ENCODE measurements around the gene CRYBB3. TPM values are rescaled to one million over a fixed set of nuclear protein-coding genes. Genes with fewer than 3 reads are reported as not detected.

The CRYBB3 gene
- polyA plus RNA-seq, 1 donor (not counting 4 experiments of a cell fraction or from before 2014, with no cell fraction given): not detected

GRCh38 chr22:25221790-25222189, 22.1 kb downstream of the CRYBB3 start:
- no peak overlapping the region for H3K4me2 ChIP-seq (ENCODE audit: control insufficient read depth, extremely low read depth, insufficient read depth, low read depth, low read length)
- no peaks in the 10 kb centered on the region for H3K4me1 ChIP-seq (ENCODE audit: control insufficient read depth, extremely low read depth, insufficient read depth, low read length)
- H4K20me1 ChIP-seq (ENCODE audit: control insufficient read depth, extremely low read depth, insufficient read depth, low read length): no peaks in the 10 kb centered on the region
- H3K9ac ChIP-seq (ENCODE audit: control insufficient read depth, extremely low read depth, insufficient read depth, low read length): no peak overlapping the region
- no peak overlapping the region for H3K4me3 ChIP-seq (ENCODE audit: control insufficient read depth in 2 of 3, extremely low read depth in 1 of 3, insufficient read depth in 2 of 3, low read depth in 1 of 3, low read length in 3 of 3)
- H3K27ac ChIP-seq (ENCODE audit: control insufficient read depth, insufficient read depth, low read length): no peak overlapping the region
- H2AFZ ChIP-seq (ENCODE audit: control insufficient read depth, low read length): no peak overlapping the region
- H3K36me3 ChIP-seq (ENCODE audit: control insufficient read depth in 2 of 2, extremely low read depth in 1 of 2, insufficient read depth in 2 of 2, low read length in 2 of 2): no peaks in the 10 kb centered on the region
- H3K9me1 ChIP-seq (ENCODE audit: control insufficient read depth, extremely low read depth, insufficient read depth, low read length): no peaks in the 10 kb centered on the region
- H3K79me2 ChIP-seq (ENCODE audit: control insufficient read depth, insufficient read depth, low read length): no peaks in the 10 kb centered on the region
- H3K9me3 ChIP-seq (ENCODE audit: control insufficient read depth, low read depth, low read length): no peaks in the 10 kb centered on the region
- dilution Hi-C loops (cut with MboI; ENCODE audit: extremely low pct_ligation_motif_present, low sequenced_read_pairs): no loop called here
- no peak for FAIRE-seq
- no peak for TF ChIP-seq EZH2 (IDR thresholded peaks at IDR 0.05; ENCODE audit: low read length)
- TF ChIP-seq, protein P1, sequence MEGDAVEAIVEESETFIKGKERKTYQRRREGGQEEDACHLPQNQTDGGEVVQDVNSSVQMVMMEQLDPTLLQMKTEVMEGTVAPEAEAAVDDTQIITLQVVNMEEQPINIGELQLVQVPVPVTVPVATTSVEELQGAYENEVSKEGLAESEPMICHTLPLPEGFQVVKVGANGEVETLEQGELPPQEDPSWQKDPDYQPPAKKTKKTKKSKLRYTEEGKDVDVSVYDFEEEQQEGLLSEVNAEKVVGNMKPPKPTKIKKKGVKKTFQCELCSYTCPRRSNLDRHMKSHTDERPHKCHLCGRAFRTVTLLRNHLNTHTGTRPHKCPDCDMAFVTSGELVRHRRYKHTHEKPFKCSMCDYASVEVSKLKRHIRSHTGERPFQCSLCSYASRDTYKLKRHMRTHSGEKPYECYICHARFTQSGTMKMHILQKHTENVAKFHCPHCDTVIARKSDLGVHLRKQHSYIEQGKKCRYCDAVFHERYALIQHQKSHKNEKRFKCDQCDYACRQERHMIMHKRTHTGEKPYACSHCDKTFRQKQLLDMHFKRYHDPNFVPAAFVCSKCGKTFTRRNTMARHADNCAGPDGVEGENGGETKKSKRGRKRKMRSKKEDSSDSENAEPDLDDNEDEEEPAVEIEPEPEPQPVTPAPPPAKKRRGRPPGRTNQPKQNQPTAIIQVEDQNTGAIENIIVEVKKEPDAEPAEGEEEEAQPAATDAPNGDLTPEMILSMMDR (optimal IDR thresholded peaks at IDR 0.05 in 1 of 3, IDR thresholded peaks at IDR 0.05 in 1 of 3, conservative IDR thresholded peaks at IDR 0.05 in 1 of 3; ENCODE audit: extremely low read depth in 1 of 3, insufficient read depth in 2 of 3, low read length in 3 of 3): no peak
- DNase-seq (ENCODE audit: low read depth, low spot score): no peak
- H3K27me3 ChIP-seq (ENCODE audit: control insufficient read depth, extremely low read depth, insufficient read depth, low read length): peaks cover 26% of the 10 kb centered on the region

DNA sequence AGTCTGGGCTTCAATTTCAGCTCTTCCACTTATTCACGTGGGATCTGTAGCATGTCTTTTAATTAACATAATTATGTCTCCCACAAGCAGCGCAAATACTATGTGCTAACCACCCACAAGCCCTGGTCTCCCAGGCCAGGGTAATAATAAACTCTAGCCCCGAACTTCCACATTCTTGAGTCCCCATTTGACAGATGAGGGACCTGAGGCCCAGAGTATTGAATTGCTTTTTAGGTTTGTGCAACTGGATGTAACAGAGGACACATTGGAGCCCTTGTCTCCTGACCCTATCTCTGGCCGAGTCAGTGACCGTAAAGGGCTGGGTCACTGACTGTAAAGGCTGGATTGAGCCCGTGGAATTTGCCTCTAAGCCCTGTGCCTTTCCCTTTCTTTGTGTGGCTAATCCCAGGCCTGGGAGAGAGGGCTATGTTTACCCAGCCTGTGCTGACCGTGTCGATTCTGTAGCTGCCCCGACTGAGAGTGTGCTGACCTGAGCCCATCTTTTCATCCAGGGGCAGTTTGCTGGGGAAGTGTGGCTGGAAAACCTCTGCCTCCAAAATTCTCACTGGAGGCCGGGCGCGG, 23.7 kb downstream of the CRYBB3 start:
- FAIRE-seq: no peak
- H3K27me3 ChIP-seq (ENCODE audit: control insufficient read depth, extremely low read depth, insufficient read depth, low read length): peaks cover 26% of the 10 kb centered on the region
- TF ChIP-seq, protein P1 (optimal IDR thresholded peaks at IDR 0.05 in 1 of 3, IDR thresholded peaks at IDR 0.05 in 1 of 3, conservative IDR thresholded peaks at IDR 0.05 in 1 of 3; ENCODE audit: extremely low read depth in 1 of 3, insufficient read depth in 2 of 3, low read length in 3 of 3): no peak
- no peak for TF ChIP-seq EZH2 (IDR thresholded peaks at IDR 0.05; ENCODE audit: low read length)
- H3K4me1 ChIP-seq (ENCODE audit: control insufficient read depth, extremely low read depth, insufficient read depth, low read length): no peaks in the 10 kb centered on the region
- no peak overlapping the region for H3K9ac ChIP-seq (ENCODE audit: control insufficient read depth, extremely low read depth, insufficient read depth, low read length)
- H3K36me3 ChIP-seq (ENCODE audit: control insufficient read depth in 2 of 2, extremely low read depth in 1 of 2, insufficient read depth in 2 of 2, low read length in 2 of 2): no peaks in the 10 kb centered on the region
- no peak overlapping the region for H3K4me3 ChIP-seq (ENCODE audit: control insufficient read depth in 2 of 3, extremely low read depth in 1 of 3, insufficient read depth in 2 of 3, low read depth in 1 of 3, low read length in 3 of 3)
- H3K9me1 ChIP-seq (ENCODE audit: control insufficient read depth, extremely low read depth, insufficient read depth, low read length): no peaks in the 10 kb centered on the region
- DNase-seq (ENCODE audit: low read depth, low spot score): no peak
- H3K79me2 ChIP-seq (ENCODE audit: control insufficient read depth, insufficient read depth, low read length): no peaks in the 10 kb centered on the region
- H4K20me1 ChIP-seq (ENCODE audit: control insufficient read depth, extremely low read depth, insufficient read depth, low read length): no peaks in the 10 kb centered on the region
- no peak overlapping the region for H2AFZ ChIP-seq (ENCODE audit: control insufficient read depth, low read length)
- H3K27ac ChIP-seq (ENCODE audit: control insufficient read depth, insufficient read depth, low read length): no peak overlapping the region
- no peak overlapping the region for H3K4me2 ChIP-seq (ENCODE audit: control insufficient read depth, extremely low read depth, insufficient read depth, low read depth, low read length)
- no peaks in the 10 kb centered on the region for H3K9me3 ChIP-seq (ENCODE audit: control insufficient read depth, low read depth, low read length)
- dilution Hi-C loops (cut with MboI; ENCODE audit: extremely low pct_ligation_motif_present, low sequenced_read_pairs): no loop called here
